ENCODE data around the gene CES3. TPM values are rescaled to one million over a fixed set of nuclear protein-coding genes. Genes with fewer than 3 reads are reported as not detected.
"Not testable (repeated sequence)": the region's sequence is repeated elsewhere in the genome, so short reads cannot be mapped to it uniquely, and the experiment has no call there.

Gene CES3
- total RNA-seq, 6 experiments from 2014 or later: 19.1 to 82.4 (median 35.9) TPM

GRCh38 chr16:66933776-66934137, 27.3 kb upstream of the CES3 start:
- WGBS (ENCODE audit: insufficient coverage, low coverage, low lambda C conversion rate, missing lambda C conversion rate): 0% methylated on average over 9 of the region's 12 CpGs
- H3K4me1 ChIP-seq: peaks cover 0 to 36% (median 16%) of the 10 kb centered on the region in 4 donors

DNA sequence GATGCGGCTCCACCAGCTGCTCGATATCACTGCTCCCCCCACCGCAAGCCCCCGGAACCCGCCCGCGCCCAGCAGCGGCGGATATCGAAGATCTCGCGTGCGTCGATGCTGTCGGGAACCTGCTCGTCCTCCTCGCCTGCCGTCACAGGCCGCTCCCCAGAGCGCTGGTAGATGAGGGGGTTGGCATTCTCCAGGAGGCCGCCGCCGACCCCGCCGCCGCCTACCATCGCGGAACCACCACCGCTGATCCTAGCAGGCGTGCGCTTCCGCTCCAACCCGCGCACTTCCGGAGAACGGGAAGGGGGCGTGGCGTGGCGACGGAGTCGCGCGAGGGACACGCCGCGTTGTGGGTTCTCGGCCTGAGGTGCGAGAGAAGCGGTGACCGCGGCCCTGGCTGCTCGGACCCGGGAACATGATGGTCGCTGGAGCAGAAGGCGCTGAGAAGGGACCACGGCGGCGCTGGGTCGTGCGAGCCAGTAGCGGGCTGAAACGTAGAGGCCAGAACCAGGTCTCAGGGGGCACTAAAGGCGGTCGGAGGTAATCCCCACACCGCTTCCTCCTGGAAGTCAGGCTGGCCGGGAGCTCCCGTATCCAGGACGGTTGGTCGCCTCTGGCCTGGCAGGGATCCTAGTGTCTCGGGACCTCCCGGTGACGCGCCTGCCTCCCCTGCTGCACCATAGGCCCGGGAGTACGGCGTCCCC, 26.8 kb upstream of the CES3 start, which contains the start of gene CIAO2B:
Gene CIAO2B (minus strand): TSS at position 265 of the 701 bp plus-strand sequence. CDS start 38 bp downstream, at position 227.
- 0% methylated on average over 2 of the region's 76 CpGs for WGBS (ENCODE audit: insufficient coverage, low coverage, low lambda C conversion rate, missing lambda C conversion rate)
- Histone ChIP-seq H3K9me3 (no peaks in the 10 kb centered on the region), H3K4me1 (peaks cover 0 to 42% (median 19%) of the 10 kb centered on the region in 4 donors), H3K27me3 (no peaks in the 10 kb centered on the region), H3K4me3 (peak within 1 kb of the TSS; percentile 94 to 100 (median 98)), H3K36me3 (peaks cover 0 to 14% (median 7%) of the 10 kb centered on the region in 4 donors), H3K27ac (peak within 1 kb of the TSS; percentile 95 to 99 (median 95))
- TF ChIP-seq CTCF (IDR thresholded peaks at IDR 0.05) (no peak), POLR2A (IDR thresholded peaks at IDR 0.05) (peak; percentile 84)
- DNase-seq (peak; percentile 91 to 93 (median 92)), ATAC-seq (peak; percentile 63 to 69 (median 66))
- intact Hi-C loops (cut with DNase I): no loop called here

More at GRCh38 chr16:66933776-66934137, 27.3 kb upstream of the CES3 start:
- peaks cover 0 to 10% (median 6%) of the 10 kb centered on the region in 4 donors for H3K36me3 ChIP-seq
- H3K27me3 ChIP-seq: no peaks in the 10 kb centered on the region
- intact Hi-C loops (cut with DNase I): no loop called here
- H3K27ac ChIP-seq: peak overlapping the region; percentile 95 to 99 (median 95)
- H3K9me3 ChIP-seq: no peaks in the 10 kb centered on the region
- no peak for DNase-seq
- H3K4me3 ChIP-seq: peak overlapping the region; percentile 94 to 100 (median 98)
- TF ChIP-seq POLR2A (IDR thresholded peaks at IDR 0.05) (no peak), CTCF (IDR thresholded peaks at IDR 0.05) (no peak)
- ATAC-seq: no peak

DNA sequence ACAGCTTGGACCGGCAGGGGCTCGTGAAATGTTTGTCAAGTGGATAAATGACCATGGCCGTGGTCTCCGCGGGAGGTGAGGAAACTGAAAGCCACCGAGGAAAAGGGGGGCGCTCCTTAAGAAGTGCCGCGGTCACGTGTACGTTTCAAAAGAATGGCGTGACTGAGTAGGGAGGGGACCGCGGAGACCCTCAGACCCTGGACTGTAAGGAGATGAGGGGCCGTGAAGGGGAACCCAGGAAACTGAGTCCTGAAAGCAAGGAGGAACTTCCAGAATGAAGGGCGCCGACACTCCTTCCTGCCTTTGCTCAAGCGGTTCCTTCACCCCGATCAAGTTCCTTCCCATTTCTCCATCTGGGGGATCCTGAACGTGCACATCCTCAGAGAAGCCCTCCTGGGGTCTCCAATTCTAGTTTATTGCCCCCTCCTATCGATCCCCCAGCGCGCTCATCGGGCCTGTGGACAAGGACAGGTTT, 26.2 kb upstream of the CES3 start:
- WGBS (ENCODE audit: insufficient coverage, low coverage, low lambda C conversion rate, missing lambda C conversion rate): 0% methylated on average over 5 of the region's 24 CpGs
- H3K4me3 ChIP-seq: peak overlapping the region; percentile 94 to 100 (median 98)
- H3K9me3 ChIP-seq; H3K27me3 ChIP-seq; DNase-seq; ATAC-seq; intact Hi-C loops (cut with DNase I): not testable (repeated sequence)
- H3K36me3 ChIP-seq: peaks cover 0 to 20% (median 10%) of the 10 kb centered on the region in 4 donors
- H3K4me1 ChIP-seq: peaks cover 0 to 47% (median 22%) of the 10 kb centered on the region in 4 donors
- peak overlapping the region; percentile 95 to 99 (median 95) for H3K27ac ChIP-seq

DNA sequence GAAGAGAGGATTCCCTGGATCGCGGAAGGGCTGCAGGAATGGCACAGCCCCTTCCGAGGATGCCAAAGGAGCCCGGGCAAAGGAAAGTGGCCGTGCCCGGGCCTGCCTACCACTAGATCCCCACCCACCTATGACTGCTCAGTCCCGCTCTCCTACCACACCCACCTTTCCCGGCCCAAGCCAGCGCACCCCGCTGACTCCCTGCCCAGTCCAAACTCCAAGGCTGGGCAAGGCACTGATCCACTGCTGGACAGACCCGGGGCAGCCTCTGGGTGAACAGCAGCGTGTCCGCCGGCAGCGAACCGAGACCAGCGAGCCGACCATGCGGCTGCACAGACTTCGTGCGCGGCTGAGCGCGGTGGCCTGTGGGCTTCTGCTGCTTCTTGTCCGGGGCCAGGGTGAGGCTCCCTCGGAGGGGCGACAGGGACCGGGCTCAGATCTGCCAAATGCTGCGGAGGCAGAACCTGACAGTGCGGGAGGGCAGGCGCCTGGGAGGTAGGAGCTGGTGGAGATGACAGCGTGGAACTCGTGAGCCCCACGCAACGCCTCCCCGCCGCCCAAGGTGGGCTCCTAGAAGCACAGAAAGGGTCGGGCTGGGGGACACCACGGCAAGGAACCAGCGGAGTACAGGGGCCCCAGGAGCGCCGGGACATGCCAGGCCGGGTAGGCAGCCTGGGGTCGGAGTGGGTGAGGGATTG, 25.6 kb upstream of the CES3 start, which contains the start of gene CES2:
Gene CES2 (plus strand): TSS at position 203 of the 698 bp plus-strand sequence. CDS start 120 bp downstream, at position 323.
- ATAC-seq (peak; percentile 73 to 86 (median 80)), DNase-seq (peak; percentile 90 to 97 (median 95))
- peak within 1 kb of the TSS; percentile 95 to 99 (median 96) for H3K27ac ChIP-seq
- TF ChIP-seq CTCF (IDR thresholded peaks at IDR 0.05) (no peak), POLR2A (IDR thresholded peaks at IDR 0.05) (peak; percentile 94)
- peaks cover 0 to 44% (median 21%) of the 10 kb centered on the region in 4 donors for H3K4me1 ChIP-seq
- peaks cover 4 to 26% (median 14%) of the 10 kb centered on the region in 4 donors for H3K36me3 ChIP-seq
- intact Hi-C loops (cut with DNase I): no loop called here
- H3K27me3 ChIP-seq: no peaks in the 10 kb centered on the region
- peak within 1 kb of the TSS; percentile 94 to 100 (median 98) for H3K4me3 ChIP-seq
- no peaks in the 10 kb centered on the region for H3K9me3 ChIP-seq
- 25% methylated on average over 15 of the region's 44 CpGs for WGBS (ENCODE audit: insufficient coverage, low coverage, low lambda C conversion rate, missing lambda C conversion rate)
